NCI-H1436 treated with DMSO at 0.1 percent for 48 hours (cell line): ENCODE data around the gene SLC11A2.
"Not testable (repeated sequence)": the region's sequence is repeated elsewhere in the genome, so short reads cannot be mapped to it uniquely, and the experiment has no call there.

Experiments
- DNase-seq: peaks from one replicate; lab custom pipeline; 2025; lab: John Stamatoyannopoulos, UW

Gene SLC11A2

DNA sequence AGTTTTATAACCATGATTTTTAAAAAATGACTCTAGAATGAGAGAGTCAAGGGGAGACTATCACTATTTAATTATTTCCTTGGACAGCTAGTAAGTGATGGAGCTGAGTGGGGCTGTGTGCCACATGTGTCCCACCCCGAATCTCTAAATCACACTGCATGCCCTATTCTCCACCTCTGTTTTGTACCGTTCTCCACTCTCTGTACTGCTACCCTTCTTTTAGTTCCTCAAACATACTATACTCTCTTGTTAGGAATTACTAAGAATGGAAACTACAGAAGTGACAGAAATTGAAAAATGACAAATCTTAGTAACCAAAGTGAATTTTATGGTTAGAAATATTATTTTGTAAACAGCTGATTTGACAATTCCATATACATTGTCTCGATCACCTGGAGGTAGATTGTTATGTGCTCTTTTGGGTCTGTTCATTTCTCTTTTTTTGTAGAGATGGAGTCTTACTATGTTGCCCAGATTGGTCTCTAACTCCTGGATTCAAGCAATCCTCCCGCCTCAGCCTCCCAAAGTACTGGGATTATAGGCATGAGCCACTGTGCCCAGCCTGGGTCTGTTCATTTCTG is 35.9 kb downstream of the SLC11A2 start:
- no peak for DNase-seq

DNA sequence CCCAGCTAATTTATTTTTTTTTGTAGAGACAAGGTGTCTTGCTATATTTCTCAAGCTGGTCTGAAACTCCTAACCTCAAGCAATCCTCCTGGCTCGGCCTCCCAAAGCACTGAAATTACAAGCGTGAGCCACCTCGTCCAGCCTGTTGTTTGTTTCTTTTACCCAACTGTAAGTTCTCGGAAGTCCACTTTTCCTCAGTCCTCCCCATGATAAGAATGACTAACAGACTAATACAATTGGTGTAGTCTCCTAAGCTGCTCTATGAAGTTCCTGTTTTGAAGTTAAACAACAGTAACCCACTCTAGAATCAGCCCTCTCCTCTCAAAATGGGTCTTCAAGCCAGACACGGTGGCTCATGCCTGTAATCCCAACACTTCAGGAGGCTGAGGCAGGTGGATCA is 37.3 kb downstream of the SLC11A2 start:
- DNase-seq = no peak

DNA sequence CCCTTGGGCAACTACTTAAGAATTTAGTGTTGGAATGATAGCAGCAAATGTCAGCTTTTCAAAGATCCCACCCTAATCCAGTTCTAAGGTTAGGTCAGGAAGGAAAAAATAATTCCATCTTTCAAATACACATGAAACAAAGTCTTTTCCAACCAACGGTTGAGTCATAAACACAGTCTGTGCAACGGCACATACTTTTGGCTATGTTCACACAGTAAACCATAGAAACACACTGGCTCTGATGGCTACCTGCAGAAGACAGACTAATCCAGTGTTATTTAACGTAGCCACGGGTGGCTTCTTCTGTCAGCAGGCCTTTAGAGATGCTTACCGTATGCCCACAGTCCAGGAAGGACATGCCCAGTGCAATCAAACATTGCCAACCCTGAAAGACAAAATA is 38.1 kb downstream of the SLC11A2 start:
- no peak for DNase-seq

DNA sequence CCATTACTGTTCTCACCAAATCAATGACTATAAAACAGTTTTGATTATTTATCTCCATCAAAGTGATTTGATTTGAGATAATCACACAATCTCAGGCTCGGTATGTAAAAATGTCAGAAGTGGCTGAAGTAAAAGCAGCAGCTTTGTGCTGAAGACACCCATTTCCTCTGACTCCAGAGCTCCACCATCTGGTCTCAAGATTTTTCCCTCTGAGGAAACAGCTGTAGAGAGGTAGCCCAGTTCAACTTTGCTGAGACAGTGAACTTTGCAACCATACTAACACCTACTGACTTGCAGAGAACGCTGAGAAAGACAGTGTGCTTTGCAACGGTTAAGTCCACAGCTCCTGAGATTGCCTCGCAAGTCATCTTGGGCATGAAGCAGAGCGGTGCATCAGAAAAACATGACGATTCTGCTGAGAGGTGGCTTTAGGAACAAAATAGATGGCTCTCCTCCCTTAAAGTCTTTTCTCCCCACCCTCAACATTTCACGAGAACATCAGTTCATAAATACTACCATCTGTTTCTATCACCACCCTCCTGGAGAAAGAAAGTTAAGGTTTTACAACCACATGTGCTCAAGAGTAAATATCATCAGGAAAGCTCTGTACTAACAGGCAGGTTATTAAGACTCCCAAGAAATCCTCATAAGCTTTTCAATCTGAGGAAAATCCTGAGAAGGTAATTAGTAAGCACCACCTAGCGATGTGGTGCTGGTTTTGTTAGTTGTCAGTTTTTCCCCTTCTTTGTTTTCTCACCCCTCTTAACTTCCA is 39.0 kb downstream of the SLC11A2 start:
- no peak for DNase-seq

DNA sequence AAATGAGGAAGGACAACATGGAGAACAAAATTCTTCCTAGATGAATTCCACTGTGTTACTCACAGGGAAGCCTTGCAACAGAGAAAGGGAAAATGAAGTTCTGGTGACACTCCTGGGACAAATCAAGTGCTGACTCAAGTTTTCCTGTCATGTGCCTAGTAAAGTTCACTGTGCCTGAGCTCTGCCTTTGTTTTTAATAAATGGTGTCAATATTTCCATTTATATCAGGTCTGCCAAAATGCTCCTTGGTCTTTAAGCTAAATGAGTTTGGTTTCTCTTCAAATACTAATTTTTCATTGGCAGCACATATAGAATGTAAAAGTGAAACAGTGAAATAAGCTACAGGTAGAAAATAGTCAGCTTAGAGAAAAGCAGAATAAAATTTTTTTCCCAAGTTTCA is 40.9 kb downstream of the SLC11A2 start:
- DNase-seq = no peak

DNA sequence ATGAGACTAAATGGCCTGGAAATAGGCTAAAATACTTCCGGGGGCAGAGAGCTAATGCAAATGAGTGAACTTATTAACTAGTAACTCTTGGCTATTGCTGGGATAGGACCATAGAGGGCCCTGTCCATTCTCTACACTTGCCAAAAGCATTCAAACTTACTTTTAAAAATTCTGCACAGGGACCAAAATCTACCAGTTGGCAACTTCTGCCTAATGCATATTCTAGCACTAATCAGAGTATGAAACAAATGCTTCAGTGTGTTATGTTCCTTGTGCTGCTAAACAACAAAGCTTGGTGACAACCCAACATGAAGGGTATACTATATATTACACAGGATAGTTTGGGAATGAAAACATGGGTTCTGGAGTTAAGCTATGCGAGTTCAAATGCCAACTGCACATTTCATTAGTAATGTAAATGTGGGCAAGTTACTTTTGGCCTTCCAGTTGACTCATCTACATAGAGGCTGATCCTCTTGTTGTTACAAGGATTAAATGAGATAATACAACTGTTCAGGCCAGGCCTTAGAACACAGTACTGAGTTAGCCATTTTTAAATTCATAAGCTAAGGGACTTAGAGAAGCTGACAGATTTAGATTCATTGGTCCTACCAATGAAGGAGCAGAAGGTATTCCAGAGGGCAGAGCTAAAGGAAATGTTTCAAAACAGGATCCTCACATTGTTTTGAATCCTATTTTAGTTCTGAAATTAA is 41.4 kb downstream of the SLC11A2 start:
- DNase-seq = no peak

GRCh38 chr12:50981319-50982239 is 44.6 kb downstream of the SLC11A2 start:
- no peak for DNase-seq

GRCh38 chr12:50980545-50980944 is 45.6 kb downstream of the SLC11A2 start:
- no peak for DNase-seq

- no peak for DNase-seq
Measured at GRCh38 chr12:50979369-50980052, 46.7 kb downstream of the SLC11A2 start.

- DNase-seq = no peak
Measured at GRCh38 chr12:50971946-50972345, 54.2 kb downstream of the SLC11A2 start.

DNA sequence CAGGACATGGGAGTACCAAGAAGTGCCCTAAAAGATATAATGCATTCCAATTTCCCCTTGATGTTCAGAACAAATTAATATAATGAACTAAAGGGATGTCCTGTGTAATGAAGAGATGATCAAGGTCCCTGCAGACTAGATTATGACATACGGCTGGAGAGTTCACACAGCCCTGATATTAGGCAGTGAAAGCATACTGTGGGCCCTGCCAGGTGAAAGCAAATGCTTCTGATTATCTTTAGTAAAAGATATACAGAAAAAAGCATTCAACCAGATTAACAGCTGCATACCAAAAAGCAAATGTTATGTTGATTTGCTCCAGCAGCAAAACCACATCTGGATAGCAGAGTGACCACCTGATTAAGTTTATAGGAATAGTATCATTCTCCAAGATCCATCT is 61.8 kb downstream of the SLC11A2 start:
- no peak for DNase-seq

DNA sequence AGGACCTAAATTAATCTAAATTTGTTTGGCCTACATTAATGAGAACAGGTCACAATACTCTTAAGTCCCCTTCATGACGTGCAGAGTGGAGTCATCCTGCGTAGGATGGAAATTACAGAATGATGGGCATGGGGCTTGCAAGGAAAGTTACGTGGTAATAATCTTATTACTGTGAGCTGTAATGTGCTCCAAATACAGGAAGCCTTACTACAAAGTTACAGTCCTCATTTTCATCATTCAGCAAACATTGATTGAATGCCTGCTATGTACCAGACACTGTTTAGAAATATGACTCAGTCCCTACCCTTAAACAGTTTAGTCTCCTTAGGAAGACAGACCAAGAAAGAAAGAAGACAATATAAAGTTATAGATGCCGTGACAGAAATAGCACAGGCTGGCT is 64.5 kb downstream of the SLC11A2 start:
- no peak for DNase-seq

DNA sequence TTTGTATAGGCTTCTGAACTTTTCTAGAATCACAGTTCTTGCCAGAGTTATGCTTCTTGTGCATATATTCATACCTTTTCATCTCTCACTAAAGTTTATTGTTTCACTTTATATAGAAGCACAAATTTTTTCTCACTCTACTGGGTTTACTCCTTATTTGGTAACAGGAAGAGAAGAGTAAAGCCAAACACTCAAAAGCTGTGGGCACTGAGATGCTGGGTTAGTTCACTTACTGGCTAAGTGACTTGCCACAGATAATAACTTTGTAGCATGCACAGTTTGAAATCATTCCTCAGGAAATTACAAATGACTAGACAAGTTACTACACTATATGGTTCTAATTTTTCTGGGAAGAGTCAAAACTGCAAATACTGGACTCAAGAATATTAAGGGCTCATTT is 66.1 kb downstream of the SLC11A2 start:
- DNase-seq = no peak

DNA sequence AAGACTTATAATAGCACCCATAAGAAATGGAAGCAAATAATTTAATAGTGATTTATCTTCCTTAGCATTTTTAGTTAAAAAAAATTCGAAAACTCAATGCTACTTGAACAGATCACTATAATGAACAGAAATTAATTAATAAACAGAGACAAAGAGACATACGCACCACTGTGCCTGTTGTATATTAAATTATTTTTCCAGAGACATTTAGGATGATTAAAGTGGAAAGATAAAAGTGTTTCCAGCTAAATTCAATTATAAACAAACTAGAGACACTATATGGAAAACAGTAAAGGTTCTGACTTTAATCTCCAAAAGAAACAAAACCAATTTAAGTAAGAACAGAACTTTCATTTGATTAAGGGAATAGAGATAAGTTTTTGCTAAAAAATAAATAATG is 70.5 kb downstream of the SLC11A2 start:
- no peak for DNase-seq

GRCh38 chr12:50955288-50955687 is 70.9 kb downstream of the SLC11A2 start:
- DNase-seq = no peak

DNA sequence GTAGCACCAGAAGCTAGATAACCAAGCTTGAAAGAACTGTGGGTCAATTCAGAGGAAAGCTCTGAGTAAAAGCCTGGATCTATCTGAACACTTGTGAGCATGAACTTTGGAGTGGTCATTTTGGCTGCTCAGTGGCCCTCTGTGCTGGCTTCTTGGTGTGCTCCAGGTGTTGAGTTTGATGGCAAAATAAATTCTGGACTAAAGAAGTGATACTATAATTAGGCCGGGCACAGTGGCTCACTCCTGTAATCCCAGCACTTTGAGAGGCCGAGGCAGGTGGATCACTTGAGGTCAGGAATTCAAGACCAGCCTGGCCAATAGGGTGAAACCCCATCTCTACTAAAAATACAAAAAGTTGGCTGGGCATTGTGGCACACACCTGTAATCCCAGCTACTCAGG is 71.4 kb downstream of the SLC11A2 start:
- DNase-seq = not testable (repeated sequence)

GRCh38 chr12:50953047-50953446 is 73.1 kb downstream of the SLC11A2 start:
- DNase-seq = no peak

DNA sequence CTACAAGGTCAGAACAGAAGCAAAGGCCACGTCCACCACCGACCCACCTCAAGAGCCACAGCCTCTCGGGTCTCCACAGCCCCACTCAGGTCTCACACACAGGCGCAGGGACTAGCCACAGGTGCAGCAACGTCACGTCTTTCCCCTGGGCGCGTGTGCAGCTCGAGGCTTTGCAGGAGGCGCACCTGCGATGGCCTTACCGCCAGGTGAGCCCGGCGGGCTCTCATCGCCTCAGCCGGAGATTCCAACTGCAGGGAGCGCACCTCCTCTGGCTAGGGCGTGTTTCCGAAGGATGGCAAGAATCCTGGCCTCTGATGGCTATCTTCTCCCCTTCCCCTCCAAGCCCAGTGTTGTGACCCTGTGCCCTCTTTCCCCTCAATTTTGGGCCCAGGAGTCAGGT is 73.7 kb downstream of the SLC11A2 start, which contains the start of gene HIGD1C:
Gene HIGD1C (plus strand): TSS at position 35 of the 400 bp plus-strand sequence. CDS start 1,455 bp downstream, outside the sequence.
- DNase-seq = no peak

DNA sequence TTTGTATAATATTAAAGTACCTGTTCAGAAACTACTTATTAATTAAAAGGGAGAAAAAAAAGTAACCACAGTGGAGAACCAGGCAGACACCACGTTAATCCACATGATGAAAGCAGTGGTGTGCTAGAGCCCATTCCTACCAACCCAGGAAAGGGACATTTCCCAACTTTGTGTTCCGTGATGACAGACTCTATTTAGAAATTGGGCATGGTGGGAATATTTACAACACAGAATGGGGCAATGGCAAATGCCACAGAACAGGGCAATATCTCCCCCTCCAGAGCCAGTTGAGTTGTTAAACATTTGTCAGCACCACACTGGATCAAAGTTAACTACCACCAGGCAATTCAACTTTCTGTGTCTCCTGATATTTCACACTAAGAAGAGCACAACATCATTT is 75.1 kb downstream of the SLC11A2 start:
- DNase-seq = no peak

- DNase-seq = no peak
Measured at GRCh38 chr12:50949801-50950302, 76.3 kb downstream of the SLC11A2 start.

DNA sequence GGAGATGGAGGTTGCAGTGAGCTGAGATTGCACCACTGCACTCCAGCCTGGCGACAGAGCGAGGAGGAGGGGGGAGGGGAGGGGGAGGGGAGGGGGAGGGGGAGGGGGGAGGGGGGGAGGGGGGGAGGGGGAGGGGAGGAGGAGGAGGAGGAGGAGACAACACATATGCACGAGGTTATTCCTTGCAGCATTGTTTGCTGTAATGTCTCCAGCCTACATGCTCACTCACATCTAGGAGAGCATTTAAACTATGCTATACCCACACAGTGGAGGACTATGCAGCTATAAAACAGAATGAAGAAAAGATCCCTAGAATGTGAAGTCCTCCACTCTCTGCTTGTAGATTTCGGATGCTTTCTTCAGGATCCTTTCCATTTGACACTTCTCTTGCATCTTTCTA is 77.4 kb downstream of the SLC11A2 start:
- DNase-seq = no peak
